ENCODE measurements around the gene LIMCH1.

GRCh38 chr4:41561244-41561643, 23.3 kb downstream of the LIMCH1 start:
- TF ChIP-seq CTCF (IDR thresholded peaks at IDR 0.05) = no peak
- no peak for TF ChIP-seq EP300 (IDR thresholded peaks at IDR 0.05)

All from suprapubic skin (tissue), 3 donors.